ENCODE data around the gene MLX. TPM values are rescaled to one million over a fixed set of nuclear protein-coding genes. Genes with fewer than 3 reads are reported as not detected.

MLX gene
- total and polyA plus RNA-seq, 5 donors: 46.9 to 65.0 (median 56.8) TPM

DNA sequence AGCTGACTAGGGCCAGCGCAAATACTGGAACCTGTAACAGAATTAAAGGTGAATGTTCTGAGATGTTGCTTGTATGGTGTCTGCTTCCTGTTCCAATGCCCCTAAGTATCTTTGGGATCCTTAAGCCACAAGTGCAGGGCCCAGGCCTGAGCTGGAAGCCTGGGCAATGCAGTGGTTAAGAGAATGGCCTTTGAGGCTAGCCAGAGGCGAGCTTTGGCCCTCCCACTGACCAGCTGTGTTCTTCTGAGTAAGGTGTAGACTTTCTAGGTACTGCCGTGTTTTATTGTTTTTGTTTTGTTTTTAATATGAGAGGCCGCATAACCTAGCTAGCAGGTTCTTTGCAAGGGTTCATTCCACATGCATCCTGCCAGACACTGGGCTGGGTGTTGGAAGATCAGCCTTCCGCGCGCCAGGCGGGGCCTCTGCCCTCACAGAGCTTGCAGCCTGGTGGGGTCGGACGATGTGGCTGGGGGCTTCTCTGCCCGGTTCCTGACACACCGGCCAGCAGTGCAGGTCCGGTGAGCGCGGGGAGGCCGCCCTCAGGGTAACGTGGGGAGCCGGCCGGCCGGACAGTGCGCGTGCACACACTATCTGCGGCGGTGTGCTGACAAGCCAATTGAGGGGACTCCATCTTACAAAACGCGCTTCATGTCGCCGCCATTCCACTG, 551 bp upstream of the MLX start:
- ATAC-seq (no peak), DNase-seq (no peak)
- no peaks in the 10 kb centered on the region for H3K27me3 ChIP-seq (ENCODE audit: control insufficient read depth, insufficient read depth)
- peaks cover 10% of the 10 kb centered on the region for H3K4me1 ChIP-seq (ENCODE audit: control insufficient read depth, insufficient read depth, low read length)
- intact Hi-C loops (cut with DNase I): no loop called here
- peak overlapping the region; percentile 87 for H3K4me3 ChIP-seq (ENCODE audit: low read length)
- H3K27ac ChIP-seq (ENCODE audit: low read length): peak overlapping the region; percentile 80
- WGBS: 26% methylated on average over 28 of the region's 28 CpGs
- no peaks in the 10 kb centered on the region for H3K9me3 ChIP-seq (ENCODE audit: control insufficient read depth, low read length)

GRCh38 chr17:42568341-42569111, 1.6 kb downstream of the MLX start:
- no peak overlapping the region for H3K4me3 ChIP-seq (ENCODE audit: low read length)
- H3K4me1 ChIP-seq (ENCODE audit: control insufficient read depth, insufficient read depth, low read length): peaks cover under 1% of the 10 kb centered on the region

DNA sequence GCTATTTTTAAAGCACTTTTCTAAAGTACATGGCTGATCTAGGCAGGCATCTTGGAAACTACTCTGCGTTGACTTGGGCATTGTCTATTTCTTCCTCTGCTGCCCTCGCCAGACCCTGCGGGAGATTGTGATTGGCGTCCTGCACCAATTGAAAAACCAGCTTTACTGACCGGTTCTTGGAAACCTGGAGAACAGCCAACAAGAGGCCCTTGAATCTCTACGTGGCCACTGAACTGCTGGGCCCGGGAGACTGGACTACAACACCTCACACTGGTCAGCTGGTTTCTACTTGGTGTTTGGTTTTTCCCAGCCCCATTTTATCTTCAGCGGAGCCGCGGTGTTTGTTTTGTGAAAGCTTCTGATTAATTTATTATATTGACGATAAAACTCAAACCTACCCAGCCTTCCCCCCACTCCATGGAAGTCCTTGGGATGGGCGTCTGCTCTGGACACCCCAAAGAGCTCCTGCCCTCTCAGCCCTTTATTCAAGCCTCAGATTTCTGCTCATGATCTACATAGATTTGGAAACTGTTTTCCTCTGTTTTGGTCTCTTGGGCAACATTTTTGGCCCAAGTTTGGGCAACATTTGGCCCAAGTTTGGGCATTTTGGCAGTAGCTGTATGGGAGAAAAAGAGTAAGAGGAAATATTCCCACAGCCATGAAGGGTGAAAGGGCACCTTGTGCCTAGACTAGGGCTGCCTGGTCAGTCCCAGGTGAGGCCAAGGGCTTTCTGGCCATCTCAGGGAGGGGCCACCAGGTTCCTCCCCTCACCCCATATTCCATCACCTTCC, 4.7 kb downstream of the MLX start:
- WGBS: 59% methylated on average over 12 of the region's 12 CpGs
- intact Hi-C loops (cut with DNase I): loop anchor here in 1 of 4 donors (5.0 kb wide), 1 partner anchor 36 kb away; the partner anchor contains the start of genes RETREG3 and TUBG1
- ATAC-seq (no peak), DNase-seq (no peak)
- Histone ChIP-seq H3K9me3 (ENCODE audit: control insufficient read depth, low read length) (no peaks in the 10 kb centered on the region), H3K27me3 (ENCODE audit: control insufficient read depth, insufficient read depth) (no peaks in the 10 kb centered on the region), H3K4me3 (ENCODE audit: low read length) (no peak overlapping the region), H3K4me1 (ENCODE audit: control insufficient read depth, insufficient read depth, low read length) (no peaks in the 10 kb centered on the region), H3K27ac (ENCODE audit: low read length) (no peak overlapping the region)

More at GRCh38 chr17:42568341-42569111, 1.6 kb downstream of the MLX start:
- intact Hi-C loops (cut with DNase I): no loop called here
- Histone ChIP-seq H3K27me3 (ENCODE audit: control insufficient read depth, insufficient read depth) (no peaks in the 10 kb centered on the region), H3K9me3 (ENCODE audit: control insufficient read depth, low read length) (no peaks in the 10 kb centered on the region), H3K27ac (ENCODE audit: low read length) (peak overlapping the region; percentile 9)
- 86% methylated on average over 14 of the region's 14 CpGs for WGBS
- ATAC-seq (no peak), DNase-seq (no peak)

GRCh38 chr17:42573095-42573494, 6.2 kb downstream of the MLX start:
- H3K4me3 ChIP-seq (ENCODE audit: low read length): no peak overlapping the region
- H3K27me3 ChIP-seq (ENCODE audit: control insufficient read depth, insufficient read depth): no peaks in the 10 kb centered on the region
- intact Hi-C loops (cut with DNase I): loop anchor here in 1 of 4 donors (5.0 kb wide), 1 partner anchor 34 kb away; the partner anchor contains the start of genes RETREG3 and TUBG1
- H3K9me3 ChIP-seq (ENCODE audit: control insufficient read depth, low read length): no peaks in the 10 kb centered on the region
- 81% methylated on average over 4 of the region's 4 CpGs for WGBS
- H3K4me1 ChIP-seq (ENCODE audit: control insufficient read depth, insufficient read depth, low read length): no peaks in the 10 kb centered on the region
- DNase-seq (no peak), ATAC-seq (no peak)
- no peak overlapping the region for H3K27ac ChIP-seq (ENCODE audit: low read length)

GRCh38 chr17:42574463-42574862, 7.6 kb downstream of the MLX start:
- no peak for DNase-seq
- no peak for ATAC-seq
- no peaks in the 10 kb centered on the region for H3K27me3 ChIP-seq (ENCODE audit: control insufficient read depth, insufficient read depth)
- no peak overlapping the region for H3K27ac ChIP-seq (ENCODE audit: low read length)
- H3K4me1 ChIP-seq (ENCODE audit: control insufficient read depth, insufficient read depth, low read length): no peaks in the 10 kb centered on the region
- H3K9me3 ChIP-seq (ENCODE audit: control insufficient read depth, low read length): no peaks in the 10 kb centered on the region
- intact Hi-C loops (cut with DNase I): loop anchor here in 1 of 4 donors (5.0 kb wide), 1 partner anchor 33 kb away; the partner anchor contains the start of genes RETREG3 and TUBG1
- no peak overlapping the region for H3K4me3 ChIP-seq (ENCODE audit: low read length)
- 83% methylated on average over 3 of the region's 3 CpGs for WGBS

DNA sequence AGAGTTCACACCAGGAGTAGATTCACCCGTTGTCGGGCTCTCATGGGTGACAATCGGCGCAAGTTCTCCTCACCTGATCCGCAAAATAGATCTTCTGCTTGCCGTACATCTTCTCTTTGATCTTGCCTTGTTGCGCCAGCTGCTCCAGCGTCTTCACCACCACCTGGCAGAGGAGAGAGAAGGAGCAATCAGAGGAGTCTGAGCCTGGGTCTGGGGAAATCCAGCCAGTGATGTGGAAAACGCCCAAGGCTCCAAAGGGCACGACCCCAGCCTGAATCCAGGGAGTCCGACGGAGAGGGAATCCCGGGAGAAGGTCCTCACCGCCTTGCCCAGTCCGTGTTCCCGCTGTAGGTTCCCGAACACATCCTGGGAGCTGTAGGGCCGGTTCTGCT, 10.2 kb downstream of the MLX start:
- 4% methylated on average over 18 of the region's 18 CpGs for WGBS
- DNase-seq: no peak
- Histone ChIP-seq H3K9me3 (ENCODE audit: control insufficient read depth, low read length) (no peaks in the 10 kb centered on the region), H3K4me3 (ENCODE audit: low read length) (peak overlapping the region; percentile 60), H3K4me1 (ENCODE audit: control insufficient read depth, insufficient read depth, low read length) (no peaks in the 10 kb centered on the region), H3K27ac (ENCODE audit: low read length) (peak overlapping the region; percentile 0), H3K27me3 (ENCODE audit: control insufficient read depth, insufficient read depth) (no peaks in the 10 kb centered on the region)
- intact Hi-C loops (cut with DNase I): loop anchor here in 1 of 4 donors (5.0 kb wide), 1 partner anchor 100 kb away; the partner anchor contains the start of gene PLEKHH3
- ATAC-seq: no peak

GRCh38 chr17:42577532-42578281, 10.8 kb downstream of the MLX start, which contains the start of gene PSMC3IP:
Gene PSMC3IP (minus strand): TSS chr17:42577729. CDS start chr17:42577686, 43 bp downstream.
- intact Hi-C loops (cut with DNase I): loop anchor here in 2 of 4 donors (2.0 to 5.0 kb wide), 2 partner anchors 100 to 101 kb away; partner anchors contain the start of gene PLEKHH3 (in 1 of the 2)
- under 1% methylated on average over 52 of the region's 52 CpGs for WGBS
- ATAC-seq (peak; percentile 95), DNase-seq (peak; percentile 97 to 98 (median 97))
- Histone ChIP-seq H3K4me1 (ENCODE audit: control insufficient read depth, insufficient read depth, low read length) (no peaks in the 10 kb centered on the region), H3K27me3 (ENCODE audit: control insufficient read depth, insufficient read depth) (no peaks in the 10 kb centered on the region), H3K4me3 (ENCODE audit: low read length) (peak within 1 kb of the TSS; percentile 60), H3K9me3 (ENCODE audit: control insufficient read depth, low read length) (no peaks in the 10 kb centered on the region), H3K27ac (ENCODE audit: low read length) (peak within 1 kb of the TSS; percentile 85)

DNA sequence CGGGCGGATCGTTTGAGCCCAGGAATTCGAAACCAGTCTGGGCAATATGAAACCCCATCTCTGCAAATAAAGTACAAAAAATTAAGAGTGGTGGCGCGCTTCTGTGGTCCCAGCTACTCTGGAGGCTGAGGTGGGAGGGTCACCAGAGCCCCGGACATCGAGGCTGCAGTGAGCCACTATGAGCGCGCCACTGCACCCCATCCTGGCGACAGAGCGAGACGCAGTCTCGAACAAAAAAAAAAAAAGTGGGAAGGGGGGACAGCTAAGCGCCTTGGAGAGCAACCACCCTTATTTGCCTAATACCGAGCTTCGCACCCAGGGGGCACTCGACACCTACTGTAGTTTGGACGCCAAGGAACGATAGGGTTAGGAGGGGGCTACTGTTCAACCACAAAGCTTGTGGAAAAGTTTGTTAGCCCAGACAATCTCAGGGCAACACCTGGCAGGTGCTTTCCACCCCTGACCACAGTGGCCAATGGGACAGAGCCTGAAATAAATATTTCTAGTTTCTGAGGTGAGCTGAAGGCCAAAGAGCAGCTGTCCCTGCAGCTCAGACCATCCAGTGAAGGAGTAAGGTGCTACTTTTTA, 11.5 kb downstream of the MLX start:
- under 1% methylated on average over 20 of the region's 20 CpGs for WGBS
- H3K27ac ChIP-seq (ENCODE audit: low read length): peak overlapping the region; percentile 85
- intact Hi-C loops (cut with DNase I): loop anchor here in 2 of 4 donors (2.0 to 5.0 kb wide), 2 partner anchors 99 to 100 kb away; partner anchors contain the start of gene PLEKHH3 (in 1 of the 2)
- H3K27me3 ChIP-seq (ENCODE audit: control insufficient read depth, insufficient read depth): no peaks in the 10 kb centered on the region
- DNase-seq (peak; percentile 73 to 88 (median 88)), ATAC-seq (peak; percentile 78 to 81)
- no peaks in the 10 kb centered on the region for H3K4me1 ChIP-seq (ENCODE audit: control insufficient read depth, insufficient read depth, low read length)
- no peaks in the 10 kb centered on the region for H3K9me3 ChIP-seq (ENCODE audit: control insufficient read depth, low read length)
- H3K4me3 ChIP-seq (ENCODE audit: low read length): peak overlapping the region; percentile 60

- 38% methylated on average over 2 of the region's 2 CpGs for WGBS
- DNase-seq (no peak), ATAC-seq (no peak)
- H3K27ac ChIP-seq (ENCODE audit: low read length): no peak overlapping the region
- H3K9me3 ChIP-seq (ENCODE audit: control insufficient read depth, low read length): no peaks in the 10 kb centered on the region
- intact Hi-C loops (cut with DNase I): loop anchor here in 2 of 4 donors (2.0 to 10.0 kb wide), 3 partner anchors 97 to 185 kb away; partner anchors contain the start of genes PLEKHH3 (in 1 of the 2) and RAMP2 (in 1 of the 2)
- no peaks in the 10 kb centered on the region for H3K4me1 ChIP-seq (ENCODE audit: control insufficient read depth, insufficient read depth, low read length)
- no peaks in the 10 kb centered on the region for H3K27me3 ChIP-seq (ENCODE audit: control insufficient read depth, insufficient read depth)
- H3K4me3 ChIP-seq (ENCODE audit: low read length): no peak overlapping the region
Measured at GRCh38 chr17:42579794-42580551, 13.1 kb downstream of the MLX start.

All from right cardiac atrium (tissue), 5 donors.